GM12878 (cell line): ENCODE results near the gene CALM3. TPM values are rescaled to one million over a fixed set of nuclear protein-coding genes. Genes with fewer than 3 reads are reported as not detected.

Experiments used
- ATAC-seq: fragments of 200-7000 bp; cut with Tn5 transposase; 3 replicates; pipeline ENCODE4 v1.9.1; 2020; ENCODE audit warnings: mild to moderate bottlenecking, moderate library complexity
- BruUV-seq: library from RNA; stranded (reverse); fragments of 400-500 nt; replicated peaks from 2 replicates; lab custom pipeline; 2021; lab: Mats Ljungman, UMichigan
- CTCF ChIA-PET: fragments of 300-600 bp; sonication (Branson Sonifier 250); formaldehyde crosslinking; extraction: SDS; loops from one replicate; lab custom pipeline; 2021; ENCODE audit warnings: inconsistent platforms; lab: Yijun Ruan, JAX
- POLR2A ChIA-PET: fragments of 350-600 bp; formaldehyde crosslinking; extraction: SDS; loops from one replicate; lab custom pipeline; 2021; ENCODE audit warnings: inconsistent platforms; lab: Charles Lee
- RAD21 ChIA-PET: fragments of 300-600 bp; sonication (Branson Sonifier 250); formaldehyde crosslinking; loops from one replicate; lab custom pipeline; 2023; ENCODE audit warnings: antibody characterized with exemption; ENCODE audit not compliant: unreplicated experiment; lab: Charles Lee
- SMC1A ChIA-PET: fragments of 300-600 bp; sonication (Branson Sonifier 250); formaldehyde crosslinking; loops from one replicate; lab custom pipeline; 2023; ENCODE audit not compliant: unreplicated experiment, uncharacterized antibody; lab: Charles Lee
- DNase-seq: peaks from one replicate; pipeline ENCODE4 v3.0.0-alpha.2; 2011; ENCODE audit warnings: low read depth, low spot score
- FAIRE-seq: peaks from 3 replicates; lab custom pipeline; 2011; peaks lifted over from hg19 to GRCh38; lab: Jason Lieb, UNC
- H2AFZ ChIP-seq: 2 replicates; pipeline ENCODE4 v1.6.0; 2011; ENCODE audit warnings: low read depth, low read length, control low read depth; ENCODE audit not compliant: control insufficient read depth
- H3K27ac ChIP-seq: 2 replicates; pipeline ENCODE4 v1.5.1; 2011; ENCODE audit warnings: control low read depth; ENCODE audit not compliant: control insufficient read depth, insufficient read depth
- H3K27me3 ChIP-seq, 2 experiments: replicated peaks in 1 of 2; 2 replicates each; pipeline versions ENCODE4 v1.6.0 to v1.6.1; 2011; ENCODE audit warnings: low read length in 1 of 2; ENCODE audit not compliant: control insufficient read depth in 2 of 2, insufficient read depth in 2 of 2
- H3K36me3 ChIP-seq, 2 experiments: 2 replicates each; pipeline ENCODE4 v1.5.1; 2011; ENCODE audit warnings: low read length in 1 of 2; ENCODE audit not compliant: control insufficient read depth in 2 of 2, insufficient read depth in 2 of 2
- H3K4me1 ChIP-seq: 2 replicates; pipeline ENCODE4 v1.6.1; 2011; ENCODE audit warnings: mild to moderate bottlenecking, low read length, moderate library complexity, mixed read lengths; ENCODE audit not compliant: control insufficient read depth, insufficient read depth
- H3K4me2 ChIP-seq: 2 replicates; pipeline ENCODE4 v1.6.0; 2011; ENCODE audit warnings: control low read depth; ENCODE audit not compliant: control insufficient read depth, insufficient read depth
- H3K4me3 ChIP-seq: fragments of 200-600 bp; sonication (generic); 2 replicates; pipeline ENCODE4 v1.5.1; 2016
- H3K79me2 ChIP-seq: 2 replicates; pipeline ENCODE4 v1.6.0; 2011; ENCODE audit warnings: low read length; ENCODE audit not compliant: control insufficient read depth, insufficient read depth
- H3K9ac ChIP-seq: 2 replicates; pipeline ENCODE4 v1.8.0; 2011; ENCODE audit warnings: low read length, control low read depth, mixed read lengths; ENCODE audit not compliant: control insufficient read depth, insufficient read depth
- H3K9me3 ChIP-seq: replicated peaks from 3 replicates; pipeline ENCODE4 v1.5.1; 2011; ENCODE audit warnings: mild to moderate bottlenecking, low read length; ENCODE audit not compliant: control insufficient read depth, insufficient read depth
- H4K20me1 ChIP-seq: 2 replicates; pipeline ENCODE4 v1.6.0; 2011; ENCODE audit not compliant: control insufficient read depth, insufficient read depth
- CHD4 ChIP-seq: fragments of 200-600 bp; sonication (generic); IDR thresholded peaks from 2 replicates; pipeline ENCODE4 v1.6.1; 2016; ENCODE audit warnings: mild to moderate bottlenecking
- ELK1 ChIP-seq: IDR thresholded peaks from 2 replicates; pipeline ENCODE4 v1.6.1; 2012; ENCODE audit warnings: low read depth, low read length, improper control_type of control experiment
- ESRRA ChIP-seq: IDR thresholded peaks from 2 replicates; pipeline ENCODE4 v1.6.1; 2012; ENCODE audit warnings: mild to moderate bottlenecking, low read length, improper control_type of control experiment
- GABPA ChIP-seq: IDR thresholded peaks from 2 replicates; pipeline ENCODE4 v1.6.1; 2014; ENCODE audit warnings: antibody characterized with exemption, low read depth, mild to moderate bottlenecking, inconsistent platforms
- LARP7 ChIP-seq: fragments of 450-650 bp; IDR thresholded peaks from 2 replicates; pipeline ENCODE4 v1.6.1; 2017; ENCODE audit warnings: mild to moderate bottlenecking
- MTA2 ChIP-seq: fragments of 450-650 bp; IDR thresholded peaks from 2 replicates; pipeline ENCODE4 v1.6.1; 2016; ENCODE audit warnings: low read depth, mild to moderate bottlenecking, moderate library complexity
- NRF1 ChIP-seq: conservative IDR thresholded peaks from 2 replicates; pipeline ENCODE4 v1.6.1; 2011; ENCODE audit warnings: mild to moderate bottlenecking, low read depth, low read length, improper control_type of control experiment
- POLR2AphosphoS5 ChIP-seq: IDR thresholded peaks from 2 replicates; pipeline ENCODE4 v1.6.1; 2011; ENCODE audit warnings: mild to moderate bottlenecking, low read length, inconsistent platforms
- RBBP5 ChIP-seq: fragments of 200-600 bp; sonication (generic); conservative IDR thresholded peaks from 2 replicates; pipeline ENCODE4 v1.6.1; 2016
- RUNX3 ChIP-seq: IDR thresholded peaks from 2 replicates; pipeline ENCODE4 v1.6.1; 2012; ENCODE audit warnings: low read length, inconsistent platforms
- SP1 ChIP-seq: IDR thresholded peaks from one replicate; pipeline ENCODE4 v1.6.1; 2011; ENCODE audit warnings: low read depth, low read length
- SREBF2 ChIP-seq: IDR thresholded peaks from 2 replicates; pipeline ENCODE4 v1.6.1; 2012; ENCODE audit warnings: mild to moderate bottlenecking, low read length
- SUZ12 ChIP-seq: fragments of 200-600 bp; sonication (generic); IDR thresholded peaks from one replicate; pipeline ENCODE4 v1.6.1; 2018; ENCODE audit warnings: antibody characterized with exemption, mild to moderate bottlenecking; ENCODE audit not compliant: unreplicated experiment
- TARDBP ChIP-seq: IDR thresholded peaks from 2 replicates; pipeline ENCODE4 v1.6.1; 2016; ENCODE audit warnings: borderline replicate concordance
- TBL1XR1 ChIP-seq: IDR thresholded peaks from 2 replicates; pipeline ENCODE4 v1.6.1; 2012; ENCODE audit warnings: low read depth, low read length, improper control_type of control experiment
- TCF12 ChIP-seq: IDR thresholded peaks from 2 replicates; pipeline ENCODE4 v1.6.1; 2011; ENCODE audit warnings: low read depth, mild to moderate bottlenecking, low read length
- TCF3 ChIP-seq: IDR thresholded peaks from 2 replicates; pipeline ENCODE4 v1.6.1; 2012; ENCODE audit warnings: low read depth, mild to moderate bottlenecking, low read length, borderline replicate concordance; ENCODE audit not compliant: insufficient read depth
- ZBTB33 ChIP-seq: fragments of 450-650 bp; IDR thresholded peaks from 2 replicates; pipeline ENCODE4 v1.6.1; 2017; ENCODE audit warnings: mild to moderate bottlenecking
- WGBS: methylation state at CpG from one replicate; pipeline ENCODE4 v1.1.6; 2016; ENCODE audit warnings: low lambda C conversion rate; ENCODE audit not compliant: insufficient replicate concordance, insufficient coverage; ENCODE audit errors: missing lambda C conversion rate; 5-methylcytosine and 5-hydroxymethylcytosine counted together
- in situ Hi-C: fragments of 300-500 bp; cut with MboI; formaldehyde crosslinking; loops from 9 replicates; pipeline ENCODE4 v1.14.3; 2018; ENCODE audit warnings: mixed read lengths
- intact Hi-C: fragments of 100-400 bp; cut with micrococcal nuclease; formaldehyde crosslinking; loops from one replicate; pipeline ENCODE4 v1.14.2; 2022; ENCODE audit not compliant: unreplicated experiment
- polyA plus RNA-seq, 11 experiments: library from polyadenylated mRNA; depleted of rRNA in 4 of 11; unstranded in 6 of 11; stranded (reverse) in 5 of 11; fragments of >200 nt; fragmentation: Nextera tagmentation in 4 of 11; fragmentation: Illumina TruSeq in 1 of 11; extraction: Ambion mirVana in 4 of 11; extraction: Trizol in 1 of 11; gene quantifications; 1 replicate in 1 of 11; 2 replicates in 10 of 11; pipeline versions ENCODE4 v1.2.1 to v1.2.3, GENCODE V29; 2011 to 2016; ENCODE audit warnings: inconsistent platforms in 2 of 11, missing spikeins in 2 of 11, low read depth in 1 of 11
- total RNA-seq, 4 experiments: library from RNA; depleted of rRNA in 3 of 4; stranded (reverse); fragments of >200 nt in 3 of 4; fragmentation: Illumina TruSeq in 1 of 4; extraction: Trizol in 1 of 4; gene quantifications; 2 replicates each; pipeline versions ENCODE4 v1.2.1 to v1.2.3, GENCODE V29; 2013 to 2021
- TF ChIP-seq, protein P1 (sequence below): IDR thresholded peaks from 2 replicates; pipeline ENCODE4 v1.6.1; 2012; ENCODE audit warnings: mild to moderate bottlenecking, low read depth, low read length

The CALM3 gene
- total and polyA plus RNA-seq, 10 of the 15 experiments (the other 5 are each of a cell fraction or from before 2014, with no cell fraction given) = 164 to 849 (median 347) TPM

- ChIA-PET RAD21 (no interaction called here), CTCF (interaction anchor here (1.6 kb wide), 1 partner anchor 31 kb away, joined by 7 read pairs; no protein-coding TSS in a partner anchor), SMC1A (interaction anchor here (0.6 kb wide), 1 partner anchor 17 kb away, joined by 3 read pairs; no protein-coding TSS in a partner anchor), POLR2A (no interaction called here)
- Histone ChIP-seq H2AFZ (no peak overlapping the region), H3K4me2 (no peak overlapping the region), H3K79me2 (no peaks in the 10 kb centered on the region), H3K9me3 (no peaks in the 10 kb centered on the region), H3K9ac (no peak overlapping the region), H3K27me3 (no peaks in the 10 kb centered on the region), H3K27ac (no peak overlapping the region), H3K4me1 (no peaks in the 10 kb centered on the region), H3K4me3 (no peak overlapping the region), H3K36me3 (no peaks in the 10 kb centered on the region), H4K20me1 (no peaks in the 10 kb centered on the region)
- DNase-seq (no peak), FAIRE-seq (no peak), ATAC-seq (no peak)
- 39% methylated on average over 6 of the region's 8 CpGs for WGBS
- intact Hi-C loops (no loop called here), in situ Hi-C loops (no loop called here)
- BruUV-seq = no TSS peak
- no peak for TF ChIP-seq SUZ12
- no peak for TF ChIP-seq GABPA
- TF ChIP-seq LARP7 = no peak
- no peak for TF ChIP-seq NRF1
- no peak for TF ChIP-seq TBL1XR1
- no peak for TF ChIP-seq ELK1
- TF ChIP-seq TCF12 = no peak
- no peak for TF ChIP-seq TCF3
- TF ChIP-seq POLR2AphosphoS5 = no peak
- TF ChIP-seq, protein P1, sequence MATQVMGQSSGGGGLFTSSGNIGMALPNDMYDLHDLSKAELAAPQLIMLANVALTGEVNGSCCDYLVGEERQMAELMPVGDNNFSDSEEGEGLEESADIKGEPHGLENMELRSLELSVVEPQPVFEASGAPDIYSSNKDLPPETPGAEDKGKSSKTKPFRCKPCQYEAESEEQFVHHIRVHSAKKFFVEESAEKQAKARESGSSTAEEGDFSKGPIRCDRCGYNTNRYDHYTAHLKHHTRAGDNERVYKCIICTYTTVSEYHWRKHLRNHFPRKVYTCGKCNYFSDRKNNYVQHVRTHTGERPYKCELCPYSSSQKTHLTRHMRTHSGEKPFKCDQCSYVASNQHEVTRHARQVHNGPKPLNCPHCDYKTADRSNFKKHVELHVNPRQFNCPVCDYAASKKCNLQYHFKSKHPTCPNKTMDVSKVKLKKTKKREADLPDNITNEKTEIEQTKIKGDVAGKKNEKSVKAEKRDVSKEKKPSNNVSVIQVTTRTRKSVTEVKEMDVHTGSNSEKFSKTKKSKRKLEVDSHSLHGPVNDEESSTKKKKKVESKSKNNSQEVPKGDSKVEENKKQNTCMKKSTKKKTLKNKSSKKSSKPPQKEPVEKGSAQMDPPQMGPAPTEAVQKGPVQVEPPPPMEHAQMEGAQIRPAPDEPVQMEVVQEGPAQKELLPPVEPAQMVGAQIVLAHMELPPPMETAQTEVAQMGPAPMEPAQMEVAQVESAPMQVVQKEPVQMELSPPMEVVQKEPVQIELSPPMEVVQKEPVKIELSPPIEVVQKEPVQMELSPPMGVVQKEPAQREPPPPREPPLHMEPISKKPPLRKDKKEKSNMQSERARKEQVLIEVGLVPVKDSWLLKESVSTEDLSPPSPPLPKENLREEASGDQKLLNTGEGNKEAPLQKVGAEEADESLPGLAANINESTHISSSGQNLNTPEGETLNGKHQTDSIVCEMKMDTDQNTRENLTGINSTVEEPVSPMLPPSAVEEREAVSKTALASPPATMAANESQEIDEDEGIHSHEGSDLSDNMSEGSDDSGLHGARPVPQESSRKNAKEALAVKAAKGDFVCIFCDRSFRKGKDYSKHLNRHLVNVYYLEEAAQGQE = no peak
- TF ChIP-seq ZBTB33 = no peak
- no peak for TF ChIP-seq SREBF2
- no peak for TF ChIP-seq ESRRA
- no peak for TF ChIP-seq RUNX3
- TF ChIP-seq SP1 = no peak
- no peak for TF ChIP-seq TARDBP
- no peak for TF ChIP-seq RBBP5
- no peak for TF ChIP-seq CHD4
- no peak for TF ChIP-seq MTA2
Observed at GRCh38 chr19:46573679-46574498, 27.2 kb upstream of the CALM3 start.
